ENCODE measurements around the gene ARL4D.

Gene ARL4D

GRCh38 chr17:43381204-43381603, 17.6 kb upstream of the ARL4D start:
- no peak for DNase-seq (ENCODE audit: low spot score)
- H3K27me3 ChIP-seq (ENCODE audit: insufficient read depth, poor library complexity, severe bottlenecking), result no peaks in the 10 kb centered on the region
- ATAC-seq (ENCODE audit: low read depth), result no peak

GRCh38 chr17:43381621-43382020, 17.2 kb upstream of the ARL4D start:
- no peak overlapping the region for H3K27ac ChIP-seq (ENCODE audit: poor library complexity, severe bottlenecking)
- DNase-seq (ENCODE audit: low spot score) (no peak), ATAC-seq (ENCODE audit: low read depth) (no peak)
- no peaks in the 10 kb centered on the region for H3K4me1 ChIP-seq (ENCODE audit: insufficient read depth, poor library complexity, severe bottlenecking)
- no peak overlapping the region for H3K4me3 ChIP-seq (ENCODE audit: severe bottlenecking)
- no peak for TF ChIP-seq CTCF (IDR thresholded peaks at IDR 0.05; ENCODE audit: poor library complexity, severe bottlenecking)
- H3K27me3 ChIP-seq (ENCODE audit: insufficient read depth, poor library complexity, severe bottlenecking), result no peaks in the 10 kb centered on the region
- H3K9me3 ChIP-seq (ENCODE audit: severe bottlenecking), result peaks cover 10% of the 10 kb centered on the region
- no peaks in the 10 kb centered on the region for H3K36me3 ChIP-seq (ENCODE audit: low read depth)

More at GRCh38 chr17:43381204-43381603, 17.6 kb upstream of the ARL4D start:
- Histone ChIP-seq H3K4me3 (ENCODE audit: severe bottlenecking) (no peak overlapping the region), H3K4me1 (ENCODE audit: insufficient read depth, poor library complexity, severe bottlenecking) (no peaks in the 10 kb centered on the region), H3K9me3 (ENCODE audit: severe bottlenecking) (peaks cover 10% of the 10 kb centered on the region), H3K27ac (ENCODE audit: poor library complexity, severe bottlenecking) (no peak overlapping the region), H3K36me3 (ENCODE audit: low read depth) (no peaks in the 10 kb centered on the region)
- TF ChIP-seq CTCF (IDR thresholded peaks at IDR 0.05; ENCODE audit: poor library complexity, severe bottlenecking), result no peak

GRCh38 chr17:43382776-43383175, 16.0 kb upstream of the ARL4D start:
- TF ChIP-seq CTCF (IDR thresholded peaks at IDR 0.05; ENCODE audit: poor library complexity, severe bottlenecking), result no peak
- Histone ChIP-seq H3K4me1 (ENCODE audit: insufficient read depth, poor library complexity, severe bottlenecking) (no peaks in the 10 kb centered on the region), H3K27me3 (ENCODE audit: insufficient read depth, poor library complexity, severe bottlenecking) (no peaks in the 10 kb centered on the region), H3K9me3 (ENCODE audit: severe bottlenecking) (peaks cover 10% of the 10 kb centered on the region), H3K27ac (ENCODE audit: poor library complexity, severe bottlenecking) (no peak overlapping the region), H3K4me3 (ENCODE audit: severe bottlenecking) (no peak overlapping the region), H3K36me3 (ENCODE audit: low read depth) (no peaks in the 10 kb centered on the region)
- ATAC-seq (ENCODE audit: low read depth) (no peak), DNase-seq (ENCODE audit: low spot score) (no peak)

GRCh38 chr17:43383372-43383771, 15.4 kb upstream of the ARL4D start:
- ATAC-seq (ENCODE audit: low read depth), result no peak
- Histone ChIP-seq H3K9me3 (ENCODE audit: severe bottlenecking) (peaks cover 10% of the 10 kb centered on the region), H3K27ac (ENCODE audit: poor library complexity, severe bottlenecking) (no peak overlapping the region), H3K4me1 (ENCODE audit: insufficient read depth, poor library complexity, severe bottlenecking) (no peaks in the 10 kb centered on the region), H3K27me3 (ENCODE audit: insufficient read depth, poor library complexity, severe bottlenecking) (no peaks in the 10 kb centered on the region), H3K4me3 (ENCODE audit: severe bottlenecking) (no peak overlapping the region), H3K36me3 (ENCODE audit: low read depth) (no peaks in the 10 kb centered on the region)
- TF ChIP-seq CTCF (IDR thresholded peaks at IDR 0.05; ENCODE audit: poor library complexity, severe bottlenecking), result no peak
- no peak for DNase-seq (ENCODE audit: low spot score)

GRCh38 chr17:43383826-43384475, 14.8 kb upstream of the ARL4D start:
- Histone ChIP-seq H3K27me3 (ENCODE audit: insufficient read depth, poor library complexity, severe bottlenecking) (no peaks in the 10 kb centered on the region), H3K36me3 (ENCODE audit: low read depth) (no peaks in the 10 kb centered on the region), H3K4me3 (ENCODE audit: severe bottlenecking) (no peak overlapping the region), H3K4me1 (ENCODE audit: insufficient read depth, poor library complexity, severe bottlenecking) (no peaks in the 10 kb centered on the region), H3K9me3 (ENCODE audit: severe bottlenecking) (peaks cover 10% of the 10 kb centered on the region), H3K27ac (ENCODE audit: poor library complexity, severe bottlenecking) (no peak overlapping the region)
- no peak for ATAC-seq (ENCODE audit: low read depth)
- no peak for TF ChIP-seq CTCF (IDR thresholded peaks at IDR 0.05; ENCODE audit: poor library complexity, severe bottlenecking)
- DNase-seq (ENCODE audit: low spot score), result no peak

Data from RWPE2 (cell line).